WTC11 (cell line): ENCODE measurements around the gene NET1.

Experiments
- ATF6 ChIP-seq: sonication (generic); formaldehyde crosslinking; IDR thresholded peaks from 2 replicates; pipeline ENCODE4 v1.8.1; 2023; ENCODE audit warnings: mild to moderate bottlenecking, missing genetic modification reagents
- CTCF ChIP-seq: fragments of 200-600 bp; IDR thresholded peaks from 2 replicates; pipeline ENCODE4 v1.8.0; 2022; ENCODE audit warnings: antibody characterized with exemption
- ESRRA ChIP-seq: sonication (generic); formaldehyde crosslinking; IDR thresholded peaks from 2 replicates; pipeline ENCODE4 v1.8.1; 2022; ENCODE audit warnings: mild to moderate bottlenecking, missing genetic modification reagents, borderline replicate concordance
- FOXJ3 ChIP-seq: sonication (generic); formaldehyde crosslinking; IDR thresholded peaks from 2 replicates; pipeline ENCODE4 v1.9.0; 2021; ENCODE audit warnings: missing genetic modification reagents, mild to moderate bottlenecking, borderline replicate concordance
- FOXK1 ChIP-seq: sonication (generic); formaldehyde crosslinking; IDR thresholded peaks from 2 replicates; pipeline ENCODE4 v1.8.0; 2022; ENCODE audit warnings: mild to moderate bottlenecking, moderate library complexity, missing genetic modification reagents
- JAZF1 ChIP-seq: fragments of 250-450 bp; sonication (Bioruptor Pico); IDR thresholded peaks from 2 replicates; pipeline ENCODE4 v1.9.0; 2021; ENCODE audit warnings: moderate library complexity, mild to moderate bottlenecking, inconsistent platforms
- JUN ChIP-seq: sonication (generic); formaldehyde crosslinking; IDR thresholded peaks from 2 replicates; pipeline ENCODE4 v1.8.0; 2023; ENCODE audit warnings: mild to moderate bottlenecking, missing genetic modification reagents
- NFYB ChIP-seq: sonication (generic); formaldehyde crosslinking; conservative IDR thresholded peaks from 2 replicates; pipeline ENCODE4 v1.8.0; 2022; ENCODE audit warnings: low read depth, missing genetic modification reagents
- RELA ChIP-seq: sonication (generic); formaldehyde crosslinking; IDR thresholded peaks from 2 replicates; pipeline ENCODE4 v1.8.1; 2022; ENCODE audit warnings: missing genetic modification reagents, mild to moderate bottlenecking, borderline replicate concordance
- TCF7 ChIP-seq: sonication (generic); formaldehyde crosslinking; IDR thresholded peaks from 2 replicates; pipeline ENCODE4 v1.8.0; 2022; ENCODE audit warnings: mild to moderate bottlenecking, low read depth, missing genetic modification reagents, moderate library complexity
- ZNF232 ChIP-seq: sonication (generic); formaldehyde crosslinking; IDR thresholded peaks from 2 replicates; pipeline ENCODE4 v1.8.0; 2022; ENCODE audit warnings: mild to moderate bottlenecking, missing genetic modification reagents

- TF ChIP-seq JUN (CRISPR knock-in tag) (no peak), RELA (CRISPR knock-in tag) (no peak), JAZF1 (CRISPR knock-in tag) (no peak), FOXJ3 (no peak), CTCF (no peak), FOXK1 (CRISPR knock-in tag) (no peak), TCF7 (no peak), ATF6 (CRISPR knock-in tag) (no peak), ESRRA (CRISPR knock-in tag) (no peak), NFYB (CRISPR knock-in tag) (no peak), ZNF232 (CRISPR knock-in tag) (no peak)
These were observed 34.7 kb downstream of the NET1 start for GRCh38 chr10:5447056-5447455.
